ENCODE data around the gene PPP1R3E.
"Not testable (repeated sequence)": the region's sequence is repeated elsewhere in the genome, so short reads cannot be mapped to it uniquely, and the experiment has no call there.

The PPP1R3E gene

DNA sequence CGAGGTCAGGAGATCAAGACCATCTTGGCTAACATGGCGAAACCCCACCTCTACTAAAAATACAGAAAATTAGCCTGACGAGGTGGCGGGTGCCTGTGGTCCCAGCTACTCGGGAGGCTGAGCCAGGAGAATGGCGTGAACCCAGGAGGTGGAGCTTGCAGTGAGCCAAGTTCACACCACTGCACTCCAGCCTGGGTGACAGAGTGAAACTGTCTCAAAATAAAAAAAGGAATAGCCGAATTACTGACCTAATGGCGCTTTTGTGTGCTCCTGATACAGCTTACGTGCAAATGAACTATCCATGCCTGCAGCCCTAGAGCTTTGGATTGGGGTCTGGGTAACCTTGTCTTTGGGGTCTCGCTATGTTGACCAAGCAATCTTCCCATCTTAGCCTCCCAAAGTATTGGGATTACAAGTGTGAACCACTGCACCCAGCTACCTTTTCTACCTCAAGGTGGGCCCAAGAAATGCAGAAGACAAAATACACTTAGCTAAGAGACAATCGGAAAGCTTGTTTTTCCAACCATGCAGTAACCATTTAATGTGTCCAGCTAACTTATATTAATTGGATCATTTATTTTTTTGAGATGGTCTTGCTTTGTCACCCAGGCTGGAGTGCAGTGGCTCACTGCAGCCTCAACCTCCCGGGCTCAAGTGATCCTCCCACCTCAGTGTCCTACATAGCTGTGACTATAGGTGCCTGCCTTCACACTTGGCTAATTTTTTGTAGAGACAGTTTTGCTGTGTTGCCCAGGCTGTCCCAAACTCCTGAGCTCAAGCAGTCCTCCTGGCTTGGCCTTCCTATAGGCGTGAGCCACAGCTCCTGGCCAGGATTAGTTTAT is 24.1 kb upstream of the PPP1R3E start:
- Histone ChIP-seq H3K9me3 (ENCODE audit: control insufficient read depth, insufficient read depth, low read length) (no peaks in the 10 kb centered on the region), H3K9ac (ENCODE audit: low read depth, low read length) (no peak overlapping the region), H3K36me3 (ENCODE audit: insufficient read depth, low read length) (peaks cover 22% of the 10 kb centered on the region), H3K4me1 (ENCODE audit: insufficient read depth, low read length) (peaks cover 6% of the 10 kb centered on the region; the same call in 1 of the 2 replicates)

DNA sequence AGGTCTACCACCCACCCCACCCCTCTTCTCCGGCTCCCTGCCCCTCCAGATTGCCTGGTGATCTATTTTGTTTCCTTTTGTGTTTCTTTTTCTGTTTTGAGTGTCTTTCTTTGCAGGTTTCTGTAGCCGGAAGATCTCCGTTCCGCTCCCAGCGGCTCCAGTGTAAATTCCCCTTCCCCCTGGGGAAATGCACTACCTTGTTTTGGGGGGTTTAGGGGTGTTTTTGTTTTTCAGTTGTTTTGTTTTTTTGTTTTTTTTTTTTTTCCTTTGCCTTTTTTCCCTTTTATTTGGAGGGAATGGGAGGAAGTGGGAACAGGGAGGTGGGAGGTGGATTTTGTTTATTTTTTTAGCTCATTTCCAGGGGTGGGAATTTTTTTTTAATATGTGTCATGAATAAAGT is 23.1 kb upstream of the PPP1R3E start:
- not testable (repeated sequence) for H3K4me1 ChIP-seq (ENCODE audit: insufficient read depth, low read length); H3K9ac ChIP-seq (ENCODE audit: low read depth, low read length); H3K9me3 ChIP-seq (ENCODE audit: control insufficient read depth, insufficient read depth, low read length)
- H3K36me3 ChIP-seq (ENCODE audit: insufficient read depth, low read length), result peaks cover 22% of the 10 kb centered on the region

DNA sequence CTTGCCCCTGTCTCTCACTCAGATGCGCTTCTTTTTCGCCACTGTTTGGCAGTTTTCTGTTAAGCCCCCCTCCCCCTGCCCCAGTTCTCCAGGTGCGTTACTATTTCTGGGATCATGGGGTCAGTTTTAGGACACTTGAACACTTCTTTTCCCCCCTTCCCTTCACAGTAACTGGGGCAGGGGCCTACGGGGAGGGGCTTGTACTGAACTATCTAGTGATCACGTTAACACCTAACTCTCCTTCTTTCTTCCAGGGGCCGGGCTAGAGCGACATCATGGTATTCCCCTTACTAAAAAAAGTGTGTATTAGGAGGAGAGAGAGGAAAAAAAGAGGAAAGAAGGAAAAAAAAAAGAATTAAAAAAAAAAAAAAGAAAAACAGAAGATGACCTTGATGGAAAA is 22.3 kb upstream of the PPP1R3E start:
- H3K9ac ChIP-seq (ENCODE audit: low read depth, low read length), result no peak overlapping the region
- H3K36me3 ChIP-seq (ENCODE audit: insufficient read depth, low read length), result peaks cover 22% of the 10 kb centered on the region

DNA sequence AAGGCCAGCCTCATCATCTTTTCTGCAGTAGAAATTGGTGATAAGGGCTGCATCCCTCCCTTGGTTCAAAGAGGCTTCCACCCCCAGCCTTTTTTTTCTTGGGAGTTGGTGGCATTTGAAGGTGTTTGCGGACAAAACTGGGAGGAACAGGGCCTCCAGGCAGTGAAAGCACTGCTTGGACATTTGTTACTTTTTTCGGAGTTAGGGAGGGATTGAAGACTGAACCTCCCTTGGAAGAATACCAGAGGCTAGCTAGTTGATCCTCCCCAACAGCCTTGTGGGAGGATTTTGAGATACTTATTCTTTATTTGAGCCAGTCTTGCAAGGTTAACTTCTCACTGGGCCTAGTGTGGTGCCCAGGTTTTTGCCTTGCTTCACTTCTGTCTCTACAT is 21.8 kb upstream of the PPP1R3E start:
- Histone ChIP-seq H3K4me1 (ENCODE audit: insufficient read depth, low read length) (peaks cover 6% of the 10 kb centered on the region; the same call in 1 of the 2 replicates), H3K36me3 (ENCODE audit: insufficient read depth, low read length) (peaks cover 22% of the 10 kb centered on the region), H3K9me3 (ENCODE audit: control insufficient read depth, insufficient read depth, low read length) (no peaks in the 10 kb centered on the region), H3K9ac (ENCODE audit: low read depth, low read length) (no peak overlapping the region)

More for the DNA sequence above, 22.3 kb upstream of the PPP1R3E start:
- peaks cover 6% of the 10 kb centered on the region; the same call in 1 of the 2 replicates for H3K4me1 ChIP-seq (ENCODE audit: insufficient read depth, low read length)
- no peaks in the 10 kb centered on the region for H3K9me3 ChIP-seq (ENCODE audit: control insufficient read depth, insufficient read depth, low read length)

DNA sequence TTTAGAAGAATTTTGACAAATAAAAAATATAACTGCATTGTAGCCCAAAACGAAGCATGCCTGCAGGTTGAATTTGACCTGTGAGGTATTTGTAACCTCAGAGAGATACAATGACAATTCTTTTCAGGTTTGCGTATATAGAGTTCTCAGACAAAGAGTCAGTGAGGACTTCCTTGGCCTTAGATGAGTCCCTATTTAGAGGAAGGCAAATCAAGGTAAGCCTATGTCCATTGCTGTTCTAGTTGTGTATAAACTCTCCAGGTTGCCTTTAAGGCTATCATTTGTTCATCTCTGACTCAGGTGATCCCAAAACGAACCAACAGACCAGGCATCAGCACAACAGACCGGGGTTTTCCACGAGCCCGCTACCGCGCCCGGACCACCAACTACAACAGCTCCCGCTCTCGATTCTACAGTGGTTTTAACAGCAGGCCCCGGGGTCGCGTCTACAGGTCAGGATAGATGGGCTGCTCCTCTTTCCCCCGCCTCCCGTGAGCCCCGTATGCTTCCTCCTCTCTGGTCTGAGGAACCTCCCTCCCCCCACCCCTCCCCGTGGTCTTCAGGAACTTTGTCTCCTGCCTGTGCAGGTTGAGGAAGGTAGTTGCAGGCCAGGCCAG is 21.3 kb upstream of the PPP1R3E start:
- no peaks in the 10 kb centered on the region for H3K9me3 ChIP-seq (ENCODE audit: control insufficient read depth, insufficient read depth, low read length)
- peaks cover 22% of the 10 kb centered on the region for H3K36me3 ChIP-seq (ENCODE audit: insufficient read depth, low read length)
- peaks cover 6% of the 10 kb centered on the region; the same call in 1 of the 2 replicates for H3K4me1 ChIP-seq (ENCODE audit: insufficient read depth, low read length)
- H3K9ac ChIP-seq (ENCODE audit: low read depth, low read length), result no peak overlapping the region

DNA sequence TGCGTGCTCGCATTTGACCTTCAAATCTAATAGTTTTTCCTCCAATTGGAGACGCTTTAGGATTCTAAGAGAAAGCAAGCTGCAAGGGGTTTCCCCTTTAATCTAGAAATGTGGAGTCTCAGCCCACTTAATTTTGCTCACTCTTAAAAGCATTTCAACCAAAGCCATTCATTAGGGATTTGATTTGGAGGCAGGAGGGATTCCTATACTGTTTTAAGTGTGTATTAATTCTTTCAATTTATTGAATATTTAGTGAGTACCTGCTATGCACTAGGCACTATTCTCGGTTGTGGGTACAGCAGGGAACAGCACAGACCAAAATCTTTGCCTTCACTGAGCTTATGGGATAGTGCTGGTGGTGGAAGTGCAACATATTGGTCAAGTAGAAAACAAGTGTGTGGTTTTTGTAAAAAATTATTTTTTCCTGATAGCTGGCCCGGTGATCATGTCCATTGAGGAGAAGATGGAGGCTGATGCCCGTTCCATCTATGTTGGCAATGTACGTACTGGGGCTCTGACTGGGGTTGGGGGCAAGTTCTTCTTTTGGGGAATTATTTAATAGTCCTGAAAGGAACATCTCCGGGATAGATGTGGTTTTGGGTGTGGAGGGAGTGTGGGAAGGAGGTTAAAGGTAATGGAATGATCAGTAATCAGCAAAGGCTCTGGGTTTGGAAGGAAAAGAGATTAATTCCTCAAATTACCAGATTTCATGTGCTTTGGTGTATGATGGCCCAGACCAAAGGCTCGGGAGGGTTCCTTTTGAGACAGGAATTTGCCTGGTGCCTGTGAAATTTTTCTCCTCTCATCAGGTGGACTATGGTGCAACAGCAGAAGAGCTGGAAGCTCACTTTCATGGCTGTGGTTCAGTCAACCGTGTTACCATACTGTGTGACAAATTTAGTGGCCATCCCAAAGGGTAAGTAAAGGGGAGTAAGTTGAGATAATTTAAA is 20.2 kb upstream of the PPP1R3E start:
- Histone ChIP-seq H3K4me1 (ENCODE audit: insufficient read depth, low read length) (peaks cover 6% of the 10 kb centered on the region; the same call in 1 of the 2 replicates), H3K36me3 (ENCODE audit: insufficient read depth, low read length) (peaks cover 22% of the 10 kb centered on the region), H3K9me3 (ENCODE audit: control insufficient read depth, insufficient read depth, low read length) (no peaks in the 10 kb centered on the region), H3K9ac (ENCODE audit: low read depth, low read length) (peak overlapping the region; percentile 84)

DNA sequence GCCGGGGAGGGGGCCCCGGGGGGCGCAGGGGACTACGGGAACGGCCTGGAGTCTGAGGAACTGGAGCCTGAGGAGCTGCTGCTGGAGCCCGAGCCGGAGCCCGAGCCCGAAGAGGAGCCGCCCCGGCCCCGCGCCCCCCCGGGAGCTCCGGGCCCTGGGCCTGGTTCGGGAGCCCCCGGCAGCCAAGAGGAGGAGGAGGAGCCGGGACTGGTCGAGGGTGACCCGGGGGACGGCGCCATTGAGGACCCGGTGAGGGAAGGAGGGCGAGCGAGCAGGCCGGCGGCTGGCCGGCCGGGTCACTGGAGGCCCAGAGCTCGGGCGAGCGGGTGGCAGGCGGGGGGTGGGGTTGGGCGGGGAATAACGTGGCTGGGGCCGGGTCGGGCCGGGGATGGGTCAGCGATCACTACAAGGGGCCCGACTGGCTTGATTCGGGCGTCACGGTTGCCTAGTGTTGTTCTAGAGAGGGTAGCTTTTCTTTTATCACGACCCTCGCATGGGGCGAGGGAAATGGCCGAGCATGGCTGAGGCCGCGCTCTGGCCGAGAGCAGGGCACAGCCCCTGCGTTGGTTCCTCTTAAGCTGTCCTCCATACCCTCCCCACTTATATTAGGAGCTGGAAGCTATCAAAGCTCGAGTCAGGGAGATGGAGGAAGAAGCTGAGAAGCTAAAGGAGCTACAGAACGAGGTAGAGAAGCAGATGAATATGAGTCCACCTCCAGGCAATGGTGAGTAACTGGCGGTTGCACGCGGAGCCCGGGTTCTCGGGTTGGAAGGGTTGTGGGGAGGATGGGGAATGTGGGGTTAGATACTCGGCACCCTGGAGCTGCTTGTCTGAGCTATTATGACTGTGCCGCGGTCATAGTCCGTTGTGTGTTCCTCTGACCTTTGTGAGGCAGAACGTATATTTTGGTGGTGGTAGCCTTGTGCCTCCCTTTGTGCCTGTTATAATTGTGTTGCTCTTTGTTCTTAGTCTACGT is 19.2 kb upstream of the PPP1R3E start:
- peaks cover 22% of the 10 kb centered on the region for H3K36me3 ChIP-seq (ENCODE audit: insufficient read depth, low read length)
- peak overlapping the region; percentile 84 for H3K9ac ChIP-seq (ENCODE audit: low read depth, low read length)
- H3K4me1 ChIP-seq (ENCODE audit: insufficient read depth, low read length), result peaks cover 6% of the 10 kb centered on the region; the same call in 1 of the 2 replicates
- no peaks in the 10 kb centered on the region for H3K9me3 ChIP-seq (ENCODE audit: control insufficient read depth, insufficient read depth, low read length)

DNA sequence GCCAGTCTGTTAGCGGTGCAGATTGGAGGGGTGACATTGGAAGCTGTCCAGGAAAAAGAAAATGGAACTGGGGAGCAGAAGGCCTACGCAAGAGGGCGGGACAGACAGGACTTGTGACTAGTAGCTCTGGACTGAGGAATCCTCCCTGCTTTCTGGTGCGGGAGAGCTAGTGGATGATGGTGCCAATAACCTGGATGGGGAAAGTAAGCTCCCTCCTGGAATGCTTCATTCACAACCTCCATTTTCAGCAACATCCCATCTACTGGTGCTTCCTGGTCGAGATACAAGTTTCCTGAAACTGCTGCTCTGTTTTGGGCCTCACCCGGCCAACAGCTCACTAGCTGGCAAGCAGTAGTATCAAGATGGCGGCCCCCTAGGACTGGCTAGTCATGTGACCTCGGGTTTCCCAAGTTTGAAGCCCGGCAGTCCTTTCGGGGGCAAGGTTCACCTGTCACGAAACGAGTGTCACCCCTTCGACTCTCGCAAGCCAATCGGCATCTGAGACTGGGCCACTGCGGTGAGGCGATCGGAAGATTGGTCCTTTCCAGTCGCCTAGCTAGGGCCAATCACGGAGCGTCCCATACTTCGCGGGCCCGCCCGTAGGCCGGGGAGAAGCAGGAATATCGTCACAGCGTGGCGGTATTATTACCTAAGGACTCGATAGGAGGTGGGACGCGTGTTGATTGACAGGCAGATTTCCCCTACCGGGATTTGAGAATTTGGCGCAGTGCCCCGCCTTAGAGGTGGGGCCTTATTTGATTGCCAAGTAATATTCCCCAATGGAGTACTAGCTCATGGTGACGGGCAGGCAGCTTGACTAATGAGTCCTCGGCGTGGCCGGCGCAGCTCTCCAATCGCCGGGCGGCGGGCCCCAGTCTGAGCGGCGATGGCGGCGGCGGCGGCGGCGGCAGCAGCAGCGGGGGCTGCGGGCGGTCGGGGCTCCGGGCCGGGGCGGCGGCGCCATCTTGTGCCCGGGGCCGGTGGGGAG is 18.2 kb upstream of the PPP1R3E start, which contains the start of gene PABPN1:
Gene PABPN1, plus strand, starts transcription at position 874 of the 988 bp plus-strand sequence. Its CDS starts 13 bp downstream, at position 887.
- H3K9ac ChIP-seq (ENCODE audit: low read depth, low read length), result peak within 1 kb of the TSS; percentile 84
- peaks cover 22% of the 10 kb centered on the region for H3K36me3 ChIP-seq (ENCODE audit: insufficient read depth, low read length)
- H3K9me3 ChIP-seq (ENCODE audit: control insufficient read depth, insufficient read depth, low read length), result no peaks in the 10 kb centered on the region
- H3K4me1 ChIP-seq (ENCODE audit: insufficient read depth, low read length), result peaks cover 6% of the 10 kb centered on the region; the same call in 1 of the 2 replicates

DNA sequence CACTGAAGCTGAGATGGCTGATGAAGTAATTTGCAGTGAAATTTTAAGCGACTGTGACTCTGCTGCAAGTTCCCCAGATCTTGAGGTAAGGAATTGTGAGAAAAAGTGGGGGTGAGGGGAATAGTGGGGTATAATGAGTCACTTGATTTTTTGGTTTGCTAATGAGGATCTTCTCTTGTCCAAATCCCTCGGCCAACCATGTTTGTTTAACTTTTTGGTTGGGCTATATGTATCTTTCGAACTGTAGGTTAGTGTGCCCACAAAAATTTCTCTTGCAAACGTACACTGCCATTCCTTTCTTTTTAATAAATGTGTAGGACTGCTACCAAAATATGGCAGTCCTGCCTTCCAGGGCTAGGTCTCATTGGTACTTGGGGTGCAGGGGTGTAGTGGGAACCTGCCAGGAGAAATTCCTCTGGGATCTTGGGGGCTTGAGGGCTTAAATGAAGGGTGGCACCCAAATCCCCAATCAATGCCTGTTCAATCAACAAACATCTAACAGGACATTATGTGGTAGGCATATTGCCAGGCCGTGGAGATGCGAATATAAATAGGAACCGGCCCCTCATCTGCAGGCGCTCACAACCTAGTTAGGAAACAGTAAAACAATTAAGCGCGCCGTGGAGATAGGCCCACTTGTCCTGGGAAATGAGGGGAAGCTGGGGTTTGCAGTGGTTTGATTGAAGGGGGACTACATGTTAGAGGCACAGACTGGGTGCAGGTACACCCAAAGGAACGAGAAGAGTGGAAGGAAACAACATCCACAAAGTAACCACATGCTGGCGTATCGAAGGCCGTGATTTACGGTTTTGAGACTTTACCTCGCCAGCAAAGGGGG is 17.3 kb upstream of the PPP1R3E start:
- H3K4me1 ChIP-seq (ENCODE audit: insufficient read depth, low read length), result peaks cover 6% of the 10 kb centered on the region; the same call in 1 of the 2 replicates
- peaks cover 19% of the 10 kb centered on the region for H3K36me3 ChIP-seq (ENCODE audit: insufficient read depth, low read length)
- H3K9ac ChIP-seq (ENCODE audit: low read depth, low read length), result peak overlapping the region; percentile 53

DNA sequence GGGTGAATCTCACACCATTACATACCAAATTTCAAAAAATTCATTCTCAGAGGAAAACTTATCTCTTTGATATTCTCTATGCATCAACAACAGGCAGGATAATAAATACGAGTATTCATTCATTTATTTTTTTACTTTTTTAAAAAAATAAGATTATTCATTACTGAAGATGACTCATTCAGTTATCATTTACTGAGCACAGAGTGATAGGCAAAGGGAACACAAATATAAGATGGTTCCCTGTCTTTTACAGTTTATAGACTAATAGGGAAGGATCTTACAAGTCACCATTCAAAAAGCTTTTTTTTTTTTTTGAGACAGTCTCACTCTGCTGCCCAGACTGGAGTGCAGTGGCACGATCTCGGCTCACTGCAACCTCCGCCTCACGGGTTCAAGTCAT is 13.6 kb upstream of the PPP1R3E start:
- Histone ChIP-seq H3K36me3 (ENCODE audit: insufficient read depth, low read length) (no peaks in the 10 kb centered on the region), H3K9me3 (ENCODE audit: control insufficient read depth, insufficient read depth, low read length) (no peaks in the 10 kb centered on the region), H3K4me1 (ENCODE audit: insufficient read depth, low read length) (no peaks in the 10 kb centered on the region), H3K9ac (ENCODE audit: low read depth, low read length) (no peak overlapping the region)

More for the DNA sequence above, 17.3 kb upstream of the PPP1R3E start:
- no peaks in the 10 kb centered on the region for H3K9me3 ChIP-seq (ENCODE audit: control insufficient read depth, insufficient read depth, low read length)

DNA sequence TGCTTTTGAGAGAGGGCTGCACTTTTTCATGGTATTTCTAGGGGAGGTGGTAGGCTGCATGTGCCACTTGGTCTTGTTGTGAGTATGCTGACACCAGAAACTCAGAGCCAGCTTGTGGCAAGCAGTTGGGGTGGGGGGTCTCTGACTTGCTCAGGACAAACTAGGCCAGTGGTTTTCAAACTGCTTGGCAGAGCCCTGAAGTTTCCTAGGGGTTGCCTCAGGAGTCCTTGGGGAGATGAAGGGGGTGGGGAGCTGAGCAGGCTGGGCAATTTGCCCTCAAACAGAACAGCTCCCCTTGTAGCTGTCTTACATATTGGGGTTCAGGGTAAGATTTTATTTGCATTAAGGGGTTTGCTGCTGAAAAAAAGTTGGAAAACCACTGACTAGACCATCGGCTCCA is 7.9 kb upstream of the PPP1R3E start:
- Histone ChIP-seq H3K9ac (ENCODE audit: low read depth, low read length) (no peak overlapping the region), H3K9me3 (ENCODE audit: control insufficient read depth, insufficient read depth, low read length) (no peaks in the 10 kb centered on the region), H3K4me1 (ENCODE audit: insufficient read depth, low read length) (no peaks in the 10 kb centered on the region; the same call in 1 of the 2 replicates), H3K36me3 (ENCODE audit: insufficient read depth, low read length) (no peaks in the 10 kb centered on the region)
